Activated T-cell treated with anti-CD3 and anti-CD28 coated beads, Interleukin-2, amount 50 U/mL, for 72 hours (primary cell): ENCODE results near the gene RALGAPA2. TPM values are rescaled to one million over a fixed set of nuclear protein-coding genes. Genes with fewer than 3 reads are reported as not detected.

ENCODE experiments used
- ATAC-seq, 2 donors: fragments of 150-1000 bp; cut with Tn5 transposase; replicated peaks in 1 of 2; 2 replicates each; pipeline ENCODE4 v1.10.0; 2021; ENCODE audit warnings: moderate library complexity in 2 of 2, mild to moderate bottlenecking in 1 of 2
- DNase-seq, 2 donors: peaks; one replicate each; pipeline ENCODE4 v3.0.0; 2021 to 2022; ENCODE audit warnings: mixed read lengths in 1 of 2
- H3K27ac Mint-ChIP-seq: one replicate; pipeline ENCODE4 v1.8.0; 2022; ENCODE audit warnings: mild to moderate bottlenecking, moderate library complexity, mixed read lengths
- H3K27me3 Mint-ChIP-seq: one replicate; pipeline ENCODE4 v1.8.0; 2022; ENCODE audit warnings: low read depth, mixed read lengths
- H3K36me3 Mint-ChIP-seq, 2 donors: one replicate each; pipeline ENCODE4 v1.8.0; 2022; ENCODE audit warnings: mixed read lengths in 2 of 2, mild to moderate bottlenecking in 1 of 2; ENCODE audit not compliant: insufficient read depth in 2 of 2
- H3K4me1 Mint-ChIP-seq: one replicate; pipeline ENCODE4 v1.8.0; 2022; ENCODE audit warnings: low read depth, mixed read lengths
- H3K4me3 Mint-ChIP-seq, 2 donors: one replicate each; pipeline ENCODE4 v1.8.0; 2022; ENCODE audit warnings: mild to moderate bottlenecking in 2 of 2, mixed read lengths in 2 of 2, moderate library complexity in 2 of 2
- H3K9me3 Mint-ChIP-seq, 2 donors: one replicate each; pipeline ENCODE4 v1.8.0; 2022; ENCODE audit warnings: mixed read lengths in 2 of 2
- total RNA-seq, 2 donors: library from RNA; stranded (reverse); gene quantifications; one replicate each; pipeline ENCODE4 v1.2.3, GENCODE V29; 2022

RALGAPA2 gene
- total RNA-seq, 2 donors from 2014 or later, result 38.4 to 46.8 TPM

GRCh38 chr20:20483328-20483727, 229.1 kb downstream of the RALGAPA2 start:
- H3K27ac Mint-ChIP-seq, result no peak overlapping the region

GRCh38 chr20:20482453-20482852, 230.0 kb downstream of the RALGAPA2 start:
- peak overlapping the region in 1 of 2 donors; percentile 3 for H3K4me3 Mint-ChIP-seq
- no peaks in the 10 kb centered on the region for H3K27me3 Mint-ChIP-seq
- peaks cover 62% of the 10 kb centered on the region for H3K4me1 Mint-ChIP-seq
- peaks cover 5 to 10% of the 10 kb centered on the region in 2 donors for H3K36me3 Mint-ChIP-seq
- DNase-seq (no peak), ATAC-seq (no peak)
- peaks cover 0 to 3% of the 10 kb centered on the region in 2 donors for H3K9me3 Mint-ChIP-seq
- H3K27ac Mint-ChIP-seq, result no peak overlapping the region

More at GRCh38 chr20:20483328-20483727, 229.1 kb downstream of the RALGAPA2 start:
- ATAC-seq (no peak), DNase-seq (no peak)
- H3K9me3 Mint-ChIP-seq, result peaks cover 0 to 3% of the 10 kb centered on the region in 2 donors
- H3K36me3 Mint-ChIP-seq, result peaks cover 5 to 10% of the 10 kb centered on the region in 2 donors
- peaks cover 68% of the 10 kb centered on the region for H3K4me1 Mint-ChIP-seq
- no peaks in the 10 kb centered on the region for H3K27me3 Mint-ChIP-seq
- H3K4me3 Mint-ChIP-seq, result no peak overlapping the region

GRCh38 chr20:20480689-20481088, 231.8 kb downstream of the RALGAPA2 start:
- H3K27ac Mint-ChIP-seq, result peak overlapping the region; percentile 59
- DNase-seq (no peak), ATAC-seq (peak; percentile 72 to 79)
- H3K4me3 Mint-ChIP-seq, result peak overlapping the region; percentile 0 to 14
- H3K9me3 Mint-ChIP-seq, result no peaks in the 10 kb centered on the region
- H3K27me3 Mint-ChIP-seq, result no peaks in the 10 kb centered on the region
- H3K4me1 Mint-ChIP-seq, result peaks cover 48% of the 10 kb centered on the region
- H3K36me3 Mint-ChIP-seq, result peaks cover 3 to 6% of the 10 kb centered on the region in 2 donors

GRCh38 chr20:20480126-20480525, 232.3 kb downstream of the RALGAPA2 start:
- no peak for DNase-seq
- no peak overlapping the region for H3K27ac Mint-ChIP-seq
- no peaks in the 10 kb centered on the region for H3K27me3 Mint-ChIP-seq
- H3K9me3 Mint-ChIP-seq, result no peaks in the 10 kb centered on the region
- ATAC-seq, result peak; percentile 62 to 71
- H3K4me3 Mint-ChIP-seq, result peak overlapping the region; percentile 0 to 14
- H3K4me1 Mint-ChIP-seq, result peaks cover 48% of the 10 kb centered on the region
- H3K36me3 Mint-ChIP-seq, result peaks cover 3 to 9% of the 10 kb centered on the region in 2 donors

GRCh38 chr20:20477444-20478041, 234.9 kb downstream of the RALGAPA2 start:
- no peak for DNase-seq
- ATAC-seq, result no peak
- H3K27me3 Mint-ChIP-seq, result no peaks in the 10 kb centered on the region
- peaks cover 30% of the 10 kb centered on the region for H3K4me1 Mint-ChIP-seq
- no peak overlapping the region for H3K4me3 Mint-ChIP-seq
- H3K9me3 Mint-ChIP-seq, result no peaks in the 10 kb centered on the region
- peaks cover 8 to 11% of the 10 kb centered on the region in 2 donors for H3K36me3 Mint-ChIP-seq
- H3K27ac Mint-ChIP-seq, result no peak overlapping the region

GRCh38 chr20:20476504-20476903, 235.9 kb downstream of the RALGAPA2 start:
- no peak for ATAC-seq
- H3K4me1 Mint-ChIP-seq, result peaks cover 23% of the 10 kb centered on the region
- no peaks in the 10 kb centered on the region for H3K27me3 Mint-ChIP-seq
- H3K4me3 Mint-ChIP-seq, result no peak overlapping the region
- no peaks in the 10 kb centered on the region for H3K9me3 Mint-ChIP-seq
- no peak for DNase-seq
- peaks cover 8 to 13% of the 10 kb centered on the region in 2 donors for H3K36me3 Mint-ChIP-seq
- no peak overlapping the region for H3K27ac Mint-ChIP-seq

GRCh38 chr20:20473657-20474056, 238.8 kb downstream of the RALGAPA2 start:
- ATAC-seq, result no peak
- H3K27ac Mint-ChIP-seq, result no peak overlapping the region
- H3K4me3 Mint-ChIP-seq, result no peak overlapping the region
- H3K4me1 Mint-ChIP-seq, result peaks cover 7% of the 10 kb centered on the region
- no peak for DNase-seq
- peaks cover 8 to 15% of the 10 kb centered on the region in 2 donors for H3K36me3 Mint-ChIP-seq
- H3K27me3 Mint-ChIP-seq, result no peaks in the 10 kb centered on the region
- H3K9me3 Mint-ChIP-seq, result no peaks in the 10 kb centered on the region

- H3K27me3 Mint-ChIP-seq, result no peaks in the 10 kb centered on the region
- no peak overlapping the region for H3K27ac Mint-ChIP-seq
- ATAC-seq, result no peak
- no peak for DNase-seq
- no peak overlapping the region for H3K4me3 Mint-ChIP-seq
- peaks cover 13% of the 10 kb centered on the region for H3K4me1 Mint-ChIP-seq
- no peaks in the 10 kb centered on the region for H3K9me3 Mint-ChIP-seq
- H3K36me3 Mint-ChIP-seq, result peaks cover 8 to 22% of the 10 kb centered on the region in 2 donors
These were observed 239.7 kb downstream of the RALGAPA2 start for GRCh38 chr20:20472684-20473274.

- ATAC-seq, result peak; percentile 96
- H3K4me1 Mint-ChIP-seq, result peaks cover 48% of the 10 kb centered on the region
- peak overlapping the region; percentile 32 for H3K27ac Mint-ChIP-seq
- no peaks in the 10 kb centered on the region for H3K9me3 Mint-ChIP-seq
- H3K4me3 Mint-ChIP-seq, result peak overlapping the region; percentile 52 to 67
- no peaks in the 10 kb centered on the region for H3K27me3 Mint-ChIP-seq
- H3K36me3 Mint-ChIP-seq, result peaks cover 2 to 12% of the 10 kb centered on the region in 2 donors
- peak; percentile 63 to 64 for DNase-seq
These were observed 246.0 kb downstream of the RALGAPA2 start for GRCh38 chr20:20466341-20466879.

- ATAC-seq (peak in 1 of 2 donors; percentile 22), DNase-seq (no peak)
- H3K36me3 Mint-ChIP-seq, result peaks cover 2 to 10% of the 10 kb centered on the region in 2 donors
- peaks cover 48% of the 10 kb centered on the region for H3K4me1 Mint-ChIP-seq
- H3K27me3 Mint-ChIP-seq, result no peaks in the 10 kb centered on the region
- no peaks in the 10 kb centered on the region for H3K9me3 Mint-ChIP-seq
- no peak overlapping the region for H3K27ac Mint-ChIP-seq
- H3K4me3 Mint-ChIP-seq, result no peak overlapping the region
These were observed 247.2 kb downstream of the RALGAPA2 start for GRCh38 chr20:20465252-20465651.

GRCh38 chr20:20463933-20464374, 248.5 kb downstream of the RALGAPA2 start:
- ATAC-seq (no peak), DNase-seq (no peak)
- H3K27ac Mint-ChIP-seq, result no peak overlapping the region
- peaks cover 2 to 9% of the 10 kb centered on the region in 2 donors for H3K36me3 Mint-ChIP-seq
- H3K4me1 Mint-ChIP-seq, result peaks cover 44% of the 10 kb centered on the region
- H3K4me3 Mint-ChIP-seq, result no peak overlapping the region
- H3K9me3 Mint-ChIP-seq, result no peaks in the 10 kb centered on the region
- H3K27me3 Mint-ChIP-seq, result no peaks in the 10 kb centered on the region

GRCh38 chr20:20462185-20462584, 250.3 kb downstream of the RALGAPA2 start:
- ATAC-seq (no peak), DNase-seq (no peak)
- peaks cover 3 to 4% of the 10 kb centered on the region in 2 donors for H3K36me3 Mint-ChIP-seq
- H3K27me3 Mint-ChIP-seq, result no peaks in the 10 kb centered on the region
- no peak overlapping the region for H3K4me3 Mint-ChIP-seq
- no peak overlapping the region for H3K27ac Mint-ChIP-seq
- peaks cover 38% of the 10 kb centered on the region for H3K4me1 Mint-ChIP-seq
- no peaks in the 10 kb centered on the region for H3K9me3 Mint-ChIP-seq

- H3K27me3 Mint-ChIP-seq, result no peaks in the 10 kb centered on the region
- H3K4me3 Mint-ChIP-seq, result no peak overlapping the region
- DNase-seq (no peak), ATAC-seq (no peak)
- peaks cover 36% of the 10 kb centered on the region for H3K4me1 Mint-ChIP-seq
- peaks cover 3 to 7% of the 10 kb centered on the region in 2 donors for H3K36me3 Mint-ChIP-seq
- no peaks in the 10 kb centered on the region for H3K9me3 Mint-ChIP-seq
- H3K27ac Mint-ChIP-seq, result no peak overlapping the region
These were observed 250.9 kb downstream of the RALGAPA2 start for GRCh38 chr20:20461551-20461950.
